ENCODE measurements around the gene MED16. TPM values are rescaled to one million over a fixed set of nuclear protein-coding genes. Genes with fewer than 3 reads are reported as not detected.

Gene MED16
- total RNA-seq, 1 donor from 2014 or later, result 41.4 TPM

DNA sequence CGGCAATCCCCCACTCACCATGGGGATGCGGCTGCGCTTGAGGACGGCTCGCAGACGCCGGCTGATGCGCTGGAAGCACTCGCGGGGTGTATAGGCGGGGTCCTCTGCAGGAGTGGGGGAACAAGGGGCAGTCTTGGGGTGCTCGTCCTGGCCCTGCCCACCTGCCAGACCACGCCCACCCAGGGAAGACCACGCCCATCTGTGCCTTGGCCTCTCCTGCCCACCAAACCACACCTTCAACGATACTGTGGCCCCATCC lies 7.0 kb upstream of the MED16 start:
- Mint-ChIP-seq H3K27ac (ENCODE audit: unreplicated experiment) (no peak overlapping the region), H3K9me3 (ENCODE audit: unreplicated experiment) (no peaks in the 10 kb centered on the region), H3K36me3 (ENCODE audit: low read depth, unreplicated experiment) (peaks cover 6% of the 10 kb centered on the region), H3K4me3 (ENCODE audit: unreplicated experiment) (no peak overlapping the region), H3K4me1 (ENCODE audit: low read depth, unreplicated experiment) (no peaks in the 10 kb centered on the region), H3K27me3 (ENCODE audit: low read depth, unreplicated experiment) (no peaks in the 10 kb centered on the region)
- Histone ChIP-seq H3K4me1 (ENCODE audit: insufficient read depth, low read length) (peaks cover 5% of the 10 kb centered on the region), H3K79me2 (ENCODE audit: insufficient read depth, low read length) (peaks cover 18% of the 10 kb centered on the region), H3K27me3 (ENCODE audit: insufficient read depth, low read length) (no peaks in the 10 kb centered on the region), H3K27ac (ENCODE audit: low read depth, low read length) (no peak overlapping the region), H3K9me3 (ENCODE audit: insufficient read depth, low read depth, low read length) (no peaks in the 10 kb centered on the region), H3K36me3 (ENCODE audit: insufficient read depth, low read length) (peaks cover 3% of the 10 kb centered on the region), H4K20me1 (ENCODE audit: insufficient read depth, low read length) (peaks cover 56% of the 10 kb centered on the region), H3K4me2 (ENCODE audit: low read length) (no peak overlapping the region), H2AFZ (ENCODE audit: low read depth, low read length) (no peak overlapping the region), H3K4me3 (ENCODE audit: insufficient read depth, low read depth, low read length) (no peak overlapping the region), H3K9ac (ENCODE audit: low read length) (no peak overlapping the region)
- FAIRE-seq (no peak), DNase-seq (ENCODE audit: low read depth) (no peak)
- TF ChIP-seq, protein P1, sequence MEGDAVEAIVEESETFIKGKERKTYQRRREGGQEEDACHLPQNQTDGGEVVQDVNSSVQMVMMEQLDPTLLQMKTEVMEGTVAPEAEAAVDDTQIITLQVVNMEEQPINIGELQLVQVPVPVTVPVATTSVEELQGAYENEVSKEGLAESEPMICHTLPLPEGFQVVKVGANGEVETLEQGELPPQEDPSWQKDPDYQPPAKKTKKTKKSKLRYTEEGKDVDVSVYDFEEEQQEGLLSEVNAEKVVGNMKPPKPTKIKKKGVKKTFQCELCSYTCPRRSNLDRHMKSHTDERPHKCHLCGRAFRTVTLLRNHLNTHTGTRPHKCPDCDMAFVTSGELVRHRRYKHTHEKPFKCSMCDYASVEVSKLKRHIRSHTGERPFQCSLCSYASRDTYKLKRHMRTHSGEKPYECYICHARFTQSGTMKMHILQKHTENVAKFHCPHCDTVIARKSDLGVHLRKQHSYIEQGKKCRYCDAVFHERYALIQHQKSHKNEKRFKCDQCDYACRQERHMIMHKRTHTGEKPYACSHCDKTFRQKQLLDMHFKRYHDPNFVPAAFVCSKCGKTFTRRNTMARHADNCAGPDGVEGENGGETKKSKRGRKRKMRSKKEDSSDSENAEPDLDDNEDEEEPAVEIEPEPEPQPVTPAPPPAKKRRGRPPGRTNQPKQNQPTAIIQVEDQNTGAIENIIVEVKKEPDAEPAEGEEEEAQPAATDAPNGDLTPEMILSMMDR (IDR thresholded peaks at IDR 0.05; ENCODE audit: insufficient read depth, low read depth, low read length), result no peak
- TF ChIP-seq EZH2 (IDR thresholded peaks at IDR 0.05; ENCODE audit: insufficient read depth, low read length), result no peak

DNA sequence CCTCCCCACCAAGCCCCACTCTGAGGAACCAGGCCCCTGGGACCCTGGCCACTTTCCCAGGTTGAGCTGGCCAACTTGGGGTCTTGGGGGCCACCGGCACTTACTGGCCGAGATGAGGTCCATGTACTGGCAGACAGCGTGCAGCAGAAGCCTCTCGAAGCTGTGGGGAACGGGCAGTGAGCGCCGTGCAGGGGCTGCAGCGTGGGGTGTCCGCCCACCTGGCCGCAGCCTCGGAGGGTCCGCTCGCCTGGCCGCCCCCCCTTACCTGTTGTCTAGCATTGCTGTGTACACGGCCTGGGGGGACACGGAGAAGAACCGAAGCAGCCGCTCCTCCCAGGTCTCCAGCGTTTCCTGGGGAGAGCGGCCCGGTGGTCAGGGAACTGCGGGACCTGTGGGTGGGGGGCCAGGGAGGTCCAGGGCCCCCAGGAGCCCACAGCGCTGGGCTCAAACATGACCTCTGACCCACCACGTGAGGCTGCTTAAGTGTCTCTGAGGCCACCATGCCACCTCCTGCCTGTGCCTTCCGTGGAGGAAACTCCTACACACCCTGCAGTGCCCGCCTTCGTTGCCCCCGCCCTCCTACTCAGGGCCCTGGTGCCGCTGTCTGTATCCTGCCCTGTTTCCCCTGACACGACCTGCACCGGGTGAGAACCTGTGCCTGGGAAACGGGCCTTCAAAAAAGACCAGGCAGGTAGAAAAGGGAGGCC lies 6.5 kb upstream of the MED16 start:
- no peak for TF ChIP-seq EZH2 (IDR thresholded peaks at IDR 0.05; ENCODE audit: insufficient read depth, low read length)
- TF ChIP-seq, protein P1 (IDR thresholded peaks at IDR 0.05; ENCODE audit: insufficient read depth, low read depth, low read length), result no peak
- Mint-ChIP-seq H3K4me1 (ENCODE audit: low read depth, unreplicated experiment) (no peaks in the 10 kb centered on the region), H3K9me3 (ENCODE audit: unreplicated experiment) (no peaks in the 10 kb centered on the region), H3K27ac (ENCODE audit: unreplicated experiment) (no peak overlapping the region), H3K4me3 (ENCODE audit: unreplicated experiment) (no peak overlapping the region), H3K36me3 (ENCODE audit: low read depth, unreplicated experiment) (peaks cover 6% of the 10 kb centered on the region), H3K27me3 (ENCODE audit: low read depth, unreplicated experiment) (no peaks in the 10 kb centered on the region)
- no peaks in the 10 kb centered on the region for H3K9me3 ChIP-seq (ENCODE audit: insufficient read depth, low read depth, low read length)
- no peak overlapping the region for H3K4me3 ChIP-seq (ENCODE audit: insufficient read depth, low read depth, low read length)
- FAIRE-seq, result no peak
- no peak for DNase-seq (ENCODE audit: low read depth)
- H3K36me3 ChIP-seq (ENCODE audit: insufficient read depth, low read length), result peaks cover 3% of the 10 kb centered on the region
- H3K27me3 ChIP-seq (ENCODE audit: insufficient read depth, low read length), result no peaks in the 10 kb centered on the region
- H4K20me1 ChIP-seq (ENCODE audit: insufficient read depth, low read length), result peaks cover 51% of the 10 kb centered on the region
- no peak overlapping the region for H3K4me2 ChIP-seq (ENCODE audit: low read length)
- H3K79me2 ChIP-seq (ENCODE audit: insufficient read depth, low read length), result peaks cover 14% of the 10 kb centered on the region
- no peak overlapping the region for H3K27ac ChIP-seq (ENCODE audit: low read depth, low read length)
- peaks cover 5% of the 10 kb centered on the region for H3K4me1 ChIP-seq (ENCODE audit: insufficient read depth, low read length)
- H2AFZ ChIP-seq (ENCODE audit: low read depth, low read length), result no peak overlapping the region
- no peak overlapping the region for H3K9ac ChIP-seq (ENCODE audit: low read length)

DNA sequence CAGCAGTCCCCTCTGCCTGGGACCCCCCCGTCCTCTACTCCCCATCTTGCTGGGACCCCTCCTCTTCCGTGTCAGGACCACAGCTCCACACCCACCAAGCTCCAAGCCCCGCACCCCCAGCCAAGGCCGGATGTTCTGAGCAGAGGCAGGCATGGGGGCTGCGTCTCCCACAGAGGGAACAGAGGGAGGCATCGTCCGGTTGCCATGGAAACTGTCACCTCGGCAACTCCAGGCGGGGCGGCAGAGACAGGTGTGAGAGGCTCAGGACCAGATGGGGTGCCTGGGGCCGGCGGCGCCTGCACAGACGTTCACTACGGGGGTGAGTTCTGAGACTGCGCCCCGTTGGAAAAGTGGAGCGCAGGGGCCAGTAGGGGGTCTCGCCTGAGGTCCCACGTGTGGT lies 5.7 kb upstream of the MED16 start:
- no peak overlapping the region for H3K4me2 ChIP-seq (ENCODE audit: low read length)
- no peak overlapping the region for H2AFZ ChIP-seq (ENCODE audit: low read depth, low read length)
- Mint-ChIP-seq H3K9me3 (ENCODE audit: unreplicated experiment) (no peaks in the 10 kb centered on the region), H3K4me1 (ENCODE audit: low read depth, unreplicated experiment) (no peaks in the 10 kb centered on the region), H3K36me3 (ENCODE audit: low read depth, unreplicated experiment) (peaks cover 6% of the 10 kb centered on the region), H3K27me3 (ENCODE audit: low read depth, unreplicated experiment) (no peaks in the 10 kb centered on the region), H3K27ac (ENCODE audit: unreplicated experiment) (no peak overlapping the region), H3K4me3 (ENCODE audit: unreplicated experiment) (no peak overlapping the region)
- H3K4me3 ChIP-seq (ENCODE audit: insufficient read depth, low read depth, low read length), result no peak overlapping the region
- no peak overlapping the region for H3K27ac ChIP-seq (ENCODE audit: low read depth, low read length)
- FAIRE-seq, result no peak
- H3K9ac ChIP-seq (ENCODE audit: low read length), result no peak overlapping the region
- H3K4me1 ChIP-seq (ENCODE audit: insufficient read depth, low read length), result peaks cover 5% of the 10 kb centered on the region
- peaks cover 8% of the 10 kb centered on the region for H3K79me2 ChIP-seq (ENCODE audit: insufficient read depth, low read length)
- no peak for TF ChIP-seq EZH2 (IDR thresholded peaks at IDR 0.05; ENCODE audit: insufficient read depth, low read length)
- TF ChIP-seq, protein P1 (IDR thresholded peaks at IDR 0.05; ENCODE audit: insufficient read depth, low read depth, low read length), result no peak
- H3K27me3 ChIP-seq (ENCODE audit: insufficient read depth, low read length), result no peaks in the 10 kb centered on the region
- peaks cover 3% of the 10 kb centered on the region for H3K36me3 ChIP-seq (ENCODE audit: insufficient read depth, low read length)
- no peaks in the 10 kb centered on the region for H3K9me3 ChIP-seq (ENCODE audit: insufficient read depth, low read depth, low read length)
- DNase-seq (ENCODE audit: low read depth), result no peak
- H4K20me1 ChIP-seq (ENCODE audit: insufficient read depth, low read length), result peaks cover 44% of the 10 kb centered on the region

All from astrocyte (in vitro differentiated cells and primary cell).